Ectodermal cell (in vitro differentiated cells): ENCODE results near the gene RPLP2.

Source experiments
- H3K27ac ChIP-seq: 2 replicates; pipeline ENCODE4 v1.7.0; 2013; ENCODE audit warnings: mild to moderate bottlenecking, low read depth, low read length; ENCODE audit not compliant: insufficient read depth, poor library complexity, severe bottlenecking
- H3K27me3 ChIP-seq: 2 replicates; pipeline ENCODE4 v1.7.0; 2013; ENCODE audit warnings: mild to moderate bottlenecking, low read length; ENCODE audit not compliant: insufficient read depth, control insufficient read depth, poor library complexity, severe bottlenecking
- H3K36me3 ChIP-seq: one replicate; pipeline ENCODE4 v1.7.0; 2013; ENCODE audit warnings: low read length; ENCODE audit not compliant: control insufficient read depth, insufficient read depth
- H3K4me1 ChIP-seq: one replicate; pipeline ENCODE4 v1.7.0; 2013; ENCODE audit warnings: low read length; ENCODE audit not compliant: control insufficient read depth, insufficient read depth
- H3K4me3 ChIP-seq: 2 replicates; pipeline ENCODE4 v1.7.0; 2013; ENCODE audit warnings: low read depth, low read length, control low read depth; ENCODE audit not compliant: insufficient read depth
- H3K9me3 ChIP-seq: 2 replicates; pipeline ENCODE4 v1.7.0; 2013; ENCODE audit warnings: mild to moderate bottlenecking, low read length, moderate library complexity; ENCODE audit not compliant: control insufficient read depth
- WGBS, 2 experiments: methylation state at CpG; one replicate each; pipeline ENCODE4 v1.1.7; 2013; ENCODE audit warnings: missing lambda C conversion rate in 2 of 2; 5-methylcytosine and 5-hydroxymethylcytosine counted together

RPLP2 gene

GRCh38 chr11:774873-775592 is 34.7 kb upstream of the RPLP2 start:
- Histone ChIP-seq H3K4me1 (peaks cover 24% of the 10 kb centered on the region), H3K27me3 (no peaks in the 10 kb centered on the region), H3K36me3 (peaks cover 7% of the 10 kb centered on the region), H3K4me3 (no peak overlapping the region), H3K9me3 (no peaks in the 10 kb centered on the region), H3K27ac (no peak overlapping the region)
- 87% methylated on average over 20 of the region's 20 CpGs for WGBS, 2 experiments

- no peaks in the 10 kb centered on the region for H3K27me3 ChIP-seq
- H3K4me1 ChIP-seq: peaks cover 24% of the 10 kb centered on the region
- no peaks in the 10 kb centered on the region for H3K9me3 ChIP-seq
- peak overlapping the region; percentile 77 for H3K4me3 ChIP-seq
- H3K36me3 ChIP-seq: peaks cover 3% of the 10 kb centered on the region
- 34 to 39% methylated on average over 11 of the region's 11 CpGs for WGBS, 2 experiments
- no peak overlapping the region for H3K27ac ChIP-seq
These were observed 33.6 kb upstream of the RPLP2 start for GRCh38 chr11:776263-776560.

GRCh38 chr11:776561-777287 is 33.0 kb upstream of the RPLP2 start:
- no peaks in the 10 kb centered on the region for H3K9me3 ChIP-seq
- H3K36me3 ChIP-seq: no peaks in the 10 kb centered on the region
- H3K27ac ChIP-seq: peak overlapping the region; percentile 84
- peaks cover 24% of the 10 kb centered on the region for H3K4me1 ChIP-seq
- no peaks in the 10 kb centered on the region for H3K27me3 ChIP-seq
- 1% methylated on average over 62 to 65 of the region's 65 CpGs for WGBS, 2 experiments
- peak overlapping the region; percentile 77 for H3K4me3 ChIP-seq

GRCh38 chr11:777288-778255 is 32.2 kb upstream of the RPLP2 start, which contains the start of gene GATD1:
Gene GATD1, minus strand, starts transcription at chr11:777487. Its CDS starts 25 bp downstream, at chr11:777462.
- H3K4me3 ChIP-seq: peak within 1 kb of the TSS; percentile 77

GRCh38 chr11:778976-779954 is 30.5 kb upstream of the RPLP2 start:
- H3K27ac ChIP-seq: no peak overlapping the region
- no peaks in the 10 kb centered on the region for H3K27me3 ChIP-seq
- H3K9me3 ChIP-seq: no peaks in the 10 kb centered on the region
- no peaks in the 10 kb centered on the region for H3K36me3 ChIP-seq
- 95% methylated on average over 23 of the region's 23 CpGs for WGBS, 2 experiments
- peaks cover 16% of the 10 kb centered on the region for H3K4me1 ChIP-seq
- no peak overlapping the region for H3K4me3 ChIP-seq

More at GRCh38 chr11:777288-778255, 32.2 kb upstream of the RPLP2 start, which contains the start of gene GATD1:
- H3K4me1 ChIP-seq: peaks cover 19% of the 10 kb centered on the region
- no peaks in the 10 kb centered on the region for H3K27me3 ChIP-seq
- H3K27ac ChIP-seq: peak within 1 kb of the TSS; percentile 84
- no peaks in the 10 kb centered on the region for H3K9me3 ChIP-seq
- WGBS, 2 experiments: 3% methylated on average over 110 of the region's 110 CpGs
- H3K36me3 ChIP-seq: no peaks in the 10 kb centered on the region

GRCh38 chr11:779955-780532 is 29.7 kb upstream of the RPLP2 start:
- no peaks in the 10 kb centered on the region for H3K9me3 ChIP-seq
- no peak overlapping the region for H3K4me3 ChIP-seq
- H3K27me3 ChIP-seq: no peaks in the 10 kb centered on the region
- no peaks in the 10 kb centered on the region for H3K36me3 ChIP-seq
- H3K27ac ChIP-seq: no peak overlapping the region
- peaks cover 16% of the 10 kb centered on the region for H3K4me1 ChIP-seq
- 95% methylated on average over 16 of the region's 16 CpGs for WGBS, 2 experiments

GRCh38 chr11:782264-783174 is 27.2 kb upstream of the RPLP2 start:
- no peaks in the 10 kb centered on the region for H3K36me3 ChIP-seq
- no peak overlapping the region for H3K27ac ChIP-seq
- H3K4me3 ChIP-seq: no peak overlapping the region
- WGBS, 2 experiments: 80 to 82% methylated on average over 36 of the region's 36 CpGs
- H3K27me3 ChIP-seq: no peaks in the 10 kb centered on the region
- H3K4me1 ChIP-seq: peaks cover 10% of the 10 kb centered on the region
- H3K9me3 ChIP-seq: no peaks in the 10 kb centered on the region

GRCh38 chr11:783581-784015 is 26.2 kb upstream of the RPLP2 start:
- peaks cover 10% of the 10 kb centered on the region for H3K4me1 ChIP-seq
- H3K36me3 ChIP-seq: no peaks in the 10 kb centered on the region
- WGBS, 2 experiments: 9 to 11% methylated on average over 24 of the region's 24 CpGs
- H3K27me3 ChIP-seq: no peaks in the 10 kb centered on the region
- peak overlapping the region; percentile 75 for H3K27ac ChIP-seq
- H3K9me3 ChIP-seq: no peaks in the 10 kb centered on the region
- no peak overlapping the region for H3K4me3 ChIP-seq
